NCI-H1417 (cell line): ENCODE data around the gene ANKS6.

Experiments
- DNase-seq, 3 experiments: peaks; one replicate each; lab custom pipeline; 2025; lab: John Stamatoyannopoulos, UW

Gene ANKS6

DNA sequence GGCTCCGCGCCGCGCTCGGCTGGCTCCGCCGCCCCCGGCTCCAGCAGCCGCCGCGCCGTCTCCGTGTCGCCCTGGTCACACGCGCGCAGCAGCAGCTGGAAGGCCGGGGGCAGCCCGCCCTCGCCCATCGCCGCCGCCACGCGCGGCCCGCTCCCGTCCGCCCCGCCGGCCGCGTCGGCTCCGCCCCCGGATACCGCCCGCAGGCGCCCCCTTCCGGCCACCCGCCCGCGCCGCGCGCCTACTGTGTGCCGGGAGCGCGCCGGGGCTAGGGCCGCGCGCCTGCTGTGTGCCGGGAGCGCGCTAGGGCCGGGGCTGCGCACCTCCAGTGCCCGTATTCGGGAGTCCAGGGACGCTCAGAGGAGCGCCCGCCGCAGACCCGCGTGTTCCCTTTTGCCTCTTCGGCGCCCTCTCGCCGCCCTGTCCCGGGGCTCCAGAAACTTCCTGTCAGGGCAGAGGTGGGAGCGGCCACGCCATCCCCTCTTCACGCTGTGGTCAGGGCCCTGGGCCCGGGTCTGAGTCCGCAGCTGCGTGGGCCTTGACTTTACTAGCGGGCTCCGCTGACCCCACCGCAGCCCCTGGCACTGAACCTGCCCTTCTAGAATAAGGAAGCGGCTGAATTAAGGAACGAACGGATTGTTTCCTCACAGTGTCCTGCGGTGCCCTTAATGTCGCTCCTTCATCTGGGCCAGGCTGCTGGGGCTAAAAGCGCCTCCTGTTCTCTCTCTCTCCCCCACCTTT is at the start of gene ANKS6:
TSS of gene ANKS6 (minus strand) at position 192 of the 738 bp plus-strand sequence. CDS start at position 128, 64 bp downstream.
- peak; percentile 0 to 79 (median 75) for DNase-seq

DNA sequence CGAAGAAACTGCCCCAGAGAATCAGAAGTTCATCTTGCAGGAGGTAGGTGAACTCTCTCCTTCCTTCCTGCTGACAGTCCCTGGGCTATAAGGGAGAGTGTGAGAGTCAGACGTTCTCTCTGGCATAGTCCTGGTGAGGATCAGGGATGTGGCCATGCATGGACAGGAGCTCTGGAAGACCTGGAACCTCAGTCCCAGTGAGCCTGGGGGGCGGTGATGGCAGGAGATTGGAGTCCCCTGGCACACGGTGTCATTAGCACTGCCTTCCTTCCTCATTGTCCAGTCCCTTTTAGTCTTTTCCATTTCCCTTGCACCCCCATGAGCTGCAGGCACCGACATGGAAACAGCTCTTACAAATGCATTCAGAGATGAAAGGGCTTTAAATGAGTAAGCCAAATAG is 49.7 kb upstream of the ANKS6 start:
- DNase-seq, result no peak

DNA sequence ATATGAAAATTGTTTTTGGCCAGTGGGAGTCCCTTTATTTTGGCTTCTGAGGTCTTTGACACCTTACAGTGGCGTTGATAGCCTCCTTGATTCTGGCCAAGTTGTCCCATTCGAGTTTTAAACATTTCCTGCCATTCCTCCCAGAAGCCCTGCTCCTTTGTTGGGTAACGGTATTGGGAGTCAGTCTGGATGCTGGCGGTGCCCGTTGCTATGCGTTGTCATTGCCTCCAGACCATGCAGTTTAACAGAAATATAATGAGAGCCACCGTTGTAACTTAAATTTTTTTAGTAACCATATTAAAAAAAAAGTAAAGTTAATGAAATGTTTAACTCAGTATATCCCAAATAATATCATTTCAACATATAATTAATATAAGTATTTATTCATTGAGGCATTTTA is 46.2 kb upstream of the ANKS6 start:
- no peak for DNase-seq

DNA sequence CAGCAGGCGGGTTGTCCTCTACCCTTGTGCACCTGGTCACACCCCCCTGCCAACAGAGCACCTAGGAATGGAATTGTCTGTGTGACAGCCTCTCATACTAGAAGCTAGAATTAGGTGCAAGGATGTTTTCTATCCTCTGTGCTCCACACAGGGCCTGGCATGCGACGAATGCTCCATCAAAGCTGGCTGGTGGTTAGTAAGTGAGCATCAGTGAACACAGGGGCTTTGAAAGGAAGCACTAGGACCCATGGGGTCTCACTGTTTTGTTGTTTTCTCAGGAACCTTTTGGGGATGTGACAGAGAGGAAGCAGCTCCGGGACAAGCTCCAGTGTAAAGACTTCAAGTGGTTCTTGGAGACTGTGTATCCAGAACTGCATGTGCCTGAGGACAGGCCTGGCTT is 43.4 kb upstream of the ANKS6 start:
- no peak for DNase-seq

DNA sequence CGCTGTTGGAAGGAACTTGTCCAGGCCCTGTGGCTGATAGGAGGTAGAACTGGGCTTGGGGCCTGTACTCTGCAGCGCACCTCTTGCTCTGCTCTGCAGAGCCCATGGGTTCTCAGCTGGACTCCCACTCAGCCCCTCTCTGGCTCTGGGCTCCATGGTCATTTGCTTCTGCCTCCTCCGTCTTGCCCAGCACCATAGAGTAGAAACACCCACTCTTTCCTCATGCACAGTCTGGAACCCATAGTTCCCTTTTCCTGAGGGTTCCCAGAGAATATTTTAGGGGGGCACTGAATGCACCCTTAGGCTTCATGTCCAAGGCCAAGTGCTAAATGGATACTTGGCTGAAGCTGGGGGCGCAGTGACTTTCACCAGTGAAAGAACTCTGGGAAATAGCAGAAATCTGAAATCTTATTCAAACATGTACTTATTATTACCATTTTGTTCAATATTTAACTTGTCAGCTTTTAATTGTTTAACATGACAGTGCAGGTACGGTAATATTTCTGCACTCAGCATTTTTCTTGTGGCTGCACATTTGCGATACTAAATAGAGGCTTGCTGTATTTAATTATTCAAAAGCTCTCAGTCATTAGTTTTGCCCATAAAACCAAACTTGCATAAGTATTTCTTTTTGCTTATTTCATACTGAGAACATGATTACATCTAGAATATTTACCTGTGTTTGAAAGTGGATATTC is 42.7 kb upstream of the ANKS6 start:
- DNase-seq, result no peak

DNA sequence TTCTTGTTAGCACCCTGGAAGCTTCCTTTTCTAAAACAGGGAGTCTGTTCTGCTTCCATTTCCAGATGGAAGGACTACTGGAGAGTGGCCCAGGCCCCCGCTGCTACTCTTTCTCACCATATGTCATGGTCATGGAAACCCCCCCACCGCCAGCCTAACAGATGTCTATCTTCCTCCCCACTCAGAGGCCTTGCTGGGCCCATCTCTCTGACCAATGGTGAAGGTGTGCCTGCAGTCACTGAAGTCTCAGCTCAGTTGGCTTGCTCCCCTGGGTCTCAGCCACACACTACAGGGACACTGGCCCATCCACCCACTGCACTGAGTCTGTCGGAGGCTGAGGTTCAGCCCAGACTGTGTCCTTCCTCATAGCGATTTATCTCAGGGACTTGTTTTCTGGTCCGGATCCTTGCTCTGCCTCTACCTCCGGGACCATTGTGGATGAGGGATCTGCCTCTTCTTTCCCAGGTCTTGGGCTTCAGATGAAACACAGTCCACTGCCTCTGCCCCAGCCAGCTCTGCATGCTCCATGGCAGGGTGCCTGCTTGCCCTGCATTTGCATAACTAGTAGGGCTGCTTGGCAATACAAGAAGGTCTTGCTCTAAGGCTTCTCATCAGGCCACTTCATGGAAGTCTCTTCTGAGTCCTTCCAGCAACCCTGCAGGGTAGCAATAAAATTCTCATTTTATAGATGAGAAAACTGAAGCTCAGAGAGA is 42.0 kb upstream of the ANKS6 start:
- DNase-seq, result no peak

DNA sequence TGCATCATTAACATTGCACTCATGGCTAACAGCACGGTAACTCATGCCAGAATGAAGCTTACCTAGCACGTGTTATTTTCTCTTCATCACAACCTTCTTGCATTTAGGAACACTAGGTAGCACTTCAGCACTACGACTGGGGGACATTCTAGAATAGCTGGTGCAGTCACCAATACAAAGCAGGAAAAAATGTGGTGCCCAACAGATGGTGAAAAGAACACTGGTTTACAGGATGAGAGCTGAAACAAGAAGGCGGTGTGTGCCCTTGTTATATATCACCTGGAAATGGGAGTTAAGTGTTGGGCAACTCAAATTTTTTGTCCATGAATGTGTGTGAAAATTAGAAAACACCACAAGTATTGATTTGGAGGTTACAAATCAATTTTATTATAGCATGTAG is 41.2 kb upstream of the ANKS6 start:
- DNase-seq, result no peak

DNA sequence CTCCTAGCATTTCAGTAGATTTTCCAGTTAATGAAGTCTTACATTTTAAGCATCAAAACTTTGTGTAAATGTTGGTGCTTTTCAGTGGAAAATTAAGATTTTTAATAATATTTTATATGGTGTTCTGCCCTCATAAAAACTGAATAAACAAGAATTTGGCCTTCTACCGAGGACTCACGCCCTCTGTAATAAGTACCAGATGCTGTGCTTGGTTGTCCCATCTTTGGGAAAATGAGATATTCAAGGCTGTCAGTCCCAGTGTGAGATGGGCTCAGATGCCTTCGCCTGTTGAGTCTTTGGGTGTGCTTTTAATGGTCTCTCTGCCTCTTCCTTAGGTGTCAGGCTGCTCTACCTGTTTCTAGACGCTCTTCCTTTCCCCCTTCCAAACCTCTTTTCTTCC is 39.9 kb upstream of the ANKS6 start:
- no peak for DNase-seq

DNA sequence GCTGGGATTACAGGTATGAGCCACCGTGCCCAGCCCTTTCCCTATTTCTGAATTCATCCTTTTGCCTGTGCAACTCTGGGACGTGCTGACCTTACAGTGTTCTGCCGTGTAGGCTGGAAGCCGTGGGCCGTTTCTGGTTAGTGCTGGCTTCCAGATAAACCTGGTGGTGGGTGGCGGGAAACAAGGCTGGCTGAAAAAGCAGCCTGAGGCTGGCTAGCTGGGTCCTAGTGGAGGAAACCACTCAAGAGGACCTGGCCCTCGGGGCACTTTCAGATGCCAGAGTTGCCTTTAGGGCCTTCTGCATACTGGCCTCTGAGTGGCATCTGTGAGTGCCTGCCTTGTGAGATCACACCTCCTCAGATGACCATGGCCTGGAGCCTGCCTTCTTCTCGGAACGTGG is 38.0 kb upstream of the ANKS6 start:
- no peak for DNase-seq

DNA sequence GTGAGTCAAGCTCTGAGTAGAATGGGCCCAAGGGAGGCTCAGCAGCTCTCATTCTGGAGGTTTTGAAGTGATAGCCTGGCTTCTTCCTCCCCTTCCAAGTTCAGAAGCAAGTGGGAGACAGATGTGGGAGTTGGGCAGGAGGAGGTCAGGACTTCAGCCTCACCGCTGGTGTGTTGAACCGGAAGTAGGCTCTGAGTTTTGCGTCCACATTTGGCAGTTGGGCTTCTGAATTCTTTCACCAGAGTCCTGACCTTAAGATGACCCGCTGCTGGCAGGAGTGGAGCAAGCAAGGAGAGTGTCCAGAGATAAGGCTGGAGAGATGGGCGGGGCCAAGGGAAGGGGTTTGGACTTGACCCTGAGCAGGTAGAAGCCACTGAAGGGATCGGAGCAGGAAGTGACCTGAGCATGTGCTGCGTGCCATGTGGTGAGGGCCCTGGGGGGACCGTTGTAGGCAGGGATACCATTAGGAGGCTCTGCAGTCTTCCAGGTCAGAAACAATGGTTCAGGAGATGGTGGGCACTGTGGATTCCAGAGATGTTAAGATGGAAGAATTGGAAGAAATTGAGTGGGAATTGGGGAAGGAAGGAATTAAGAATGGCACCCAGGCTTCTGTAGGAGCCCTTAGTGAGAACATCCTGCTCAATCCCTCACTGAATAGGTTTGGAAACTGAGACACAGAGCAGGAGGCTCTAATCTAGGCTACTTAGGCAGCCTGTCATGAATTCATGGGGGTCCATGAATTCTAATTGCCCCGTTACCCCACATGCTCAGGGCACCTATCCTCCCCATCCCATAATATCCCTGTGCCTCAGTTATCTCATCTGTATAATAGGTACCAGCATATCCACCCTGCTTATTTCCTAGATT is 37.0 kb upstream of the ANKS6 start:
- no peak for DNase-seq

DNA sequence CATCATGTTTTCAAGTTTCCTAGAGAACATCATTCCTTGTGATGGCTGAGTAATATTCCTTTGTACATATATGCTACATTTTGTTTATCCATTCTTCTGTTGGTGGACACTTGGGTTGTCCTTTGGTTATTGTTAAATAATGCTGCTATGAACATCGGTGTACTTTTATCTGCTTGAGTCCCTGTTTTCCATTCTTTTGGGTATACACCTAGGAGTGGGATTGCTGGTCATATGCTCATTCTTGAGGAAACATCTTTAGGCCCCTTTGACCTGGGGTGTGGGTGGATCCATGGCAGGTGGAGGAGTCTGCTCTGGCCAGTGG is 36.4 kb upstream of the ANKS6 start:
- no peak for DNase-seq

DNA sequence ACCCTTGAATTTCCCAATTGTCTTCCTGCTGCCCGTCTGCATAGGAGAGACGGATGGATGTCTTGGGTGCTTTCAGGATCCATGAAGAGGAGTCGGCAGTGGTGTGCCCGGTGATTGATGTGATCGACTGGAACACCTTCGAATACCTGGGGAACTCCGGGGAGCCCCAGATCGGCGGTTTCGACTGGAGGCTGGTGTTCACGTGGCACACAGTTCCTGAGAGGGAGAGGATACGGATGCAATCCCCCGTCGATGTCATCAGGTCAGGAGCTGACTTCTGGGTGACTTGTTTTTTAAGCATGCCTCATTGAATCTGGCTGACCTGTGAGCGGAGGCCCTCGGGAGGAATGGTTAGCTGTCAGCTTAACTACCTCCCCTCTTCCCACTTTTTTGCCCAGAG is 35.3 kb upstream of the ANKS6 start:
- no peak for DNase-seq

DNA sequence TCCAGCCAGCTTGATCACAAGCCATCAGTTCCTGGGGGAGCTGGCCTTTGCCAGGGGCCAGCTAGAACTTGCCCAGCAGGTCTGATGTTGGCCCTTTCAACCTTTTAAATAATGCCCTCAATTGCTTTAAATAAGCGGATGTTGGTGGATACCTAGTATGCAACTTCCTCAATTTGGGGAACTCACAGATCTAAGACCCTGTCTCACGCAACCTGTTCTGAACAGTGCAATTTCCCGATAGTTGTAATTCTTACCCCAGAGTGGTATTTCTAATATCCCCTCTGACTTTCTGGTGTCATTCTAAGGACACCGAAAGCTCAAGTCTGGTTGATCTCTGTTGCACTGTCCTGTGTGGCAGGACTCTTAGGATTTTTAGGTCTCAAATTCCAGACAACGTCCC is 34.2 kb upstream of the ANKS6 start:
- no peak for DNase-seq

DNA sequence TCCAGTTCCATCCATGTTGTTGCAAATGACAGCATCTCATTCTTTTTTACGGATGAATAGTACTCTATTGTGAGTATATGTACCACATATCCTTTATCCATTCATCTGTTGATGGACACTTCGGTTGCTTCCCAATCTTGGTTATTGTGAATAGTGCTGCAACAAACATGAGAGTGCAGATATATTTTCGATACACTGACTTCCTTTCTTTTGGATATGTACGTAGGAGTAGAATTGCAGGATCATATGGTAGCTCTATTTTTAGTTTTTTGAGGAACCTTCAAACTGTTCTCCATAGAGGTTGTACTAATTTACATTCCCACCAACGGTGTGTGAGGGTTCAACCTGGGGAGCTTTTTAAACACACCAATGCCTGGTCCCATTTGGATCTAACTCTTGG is 33.4 kb upstream of the ANKS6 start:
- no peak for DNase-seq

DNA sequence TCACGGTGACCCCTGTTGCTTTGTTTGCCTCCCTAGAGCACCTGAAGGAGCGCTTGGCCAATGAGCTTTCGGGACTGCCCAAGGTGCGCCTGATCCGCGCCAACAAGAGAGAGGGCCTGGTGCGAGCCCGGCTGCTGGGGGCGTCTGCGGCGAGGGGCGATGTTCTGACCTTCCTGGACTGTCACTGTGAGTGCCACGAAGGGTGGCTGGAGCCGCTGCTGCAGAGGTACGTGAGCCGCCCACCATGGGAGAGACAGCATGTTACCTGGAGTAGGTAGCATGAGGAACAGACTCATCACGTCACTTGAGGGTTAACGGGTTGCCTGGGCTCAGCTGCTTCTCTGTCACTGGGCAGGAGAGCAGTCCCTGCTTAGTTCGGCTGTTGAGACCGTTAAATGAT is 30.4 kb upstream of the ANKS6 start:
- DNase-seq, result no peak

DNA sequence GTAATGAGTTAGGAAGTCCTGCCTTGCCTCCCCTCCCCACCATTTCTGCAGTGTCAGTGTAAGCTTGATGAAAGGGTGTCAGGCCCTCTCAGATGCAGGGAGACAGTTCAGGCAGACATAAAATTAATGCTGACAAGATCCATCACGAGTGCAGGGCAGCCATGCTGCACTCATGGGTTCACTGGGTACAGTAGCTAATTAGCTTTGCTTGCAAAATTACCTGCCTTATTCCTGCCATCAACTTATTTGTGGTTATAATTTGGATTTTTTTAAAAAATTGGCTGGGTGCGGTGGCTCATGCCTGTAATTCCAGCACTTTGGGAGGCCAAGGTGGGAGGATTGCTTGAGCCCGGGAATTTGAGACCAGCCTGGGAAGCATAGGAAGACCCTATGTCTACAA is 29.1 kb upstream of the ANKS6 start:
- no peak for DNase-seq

DNA sequence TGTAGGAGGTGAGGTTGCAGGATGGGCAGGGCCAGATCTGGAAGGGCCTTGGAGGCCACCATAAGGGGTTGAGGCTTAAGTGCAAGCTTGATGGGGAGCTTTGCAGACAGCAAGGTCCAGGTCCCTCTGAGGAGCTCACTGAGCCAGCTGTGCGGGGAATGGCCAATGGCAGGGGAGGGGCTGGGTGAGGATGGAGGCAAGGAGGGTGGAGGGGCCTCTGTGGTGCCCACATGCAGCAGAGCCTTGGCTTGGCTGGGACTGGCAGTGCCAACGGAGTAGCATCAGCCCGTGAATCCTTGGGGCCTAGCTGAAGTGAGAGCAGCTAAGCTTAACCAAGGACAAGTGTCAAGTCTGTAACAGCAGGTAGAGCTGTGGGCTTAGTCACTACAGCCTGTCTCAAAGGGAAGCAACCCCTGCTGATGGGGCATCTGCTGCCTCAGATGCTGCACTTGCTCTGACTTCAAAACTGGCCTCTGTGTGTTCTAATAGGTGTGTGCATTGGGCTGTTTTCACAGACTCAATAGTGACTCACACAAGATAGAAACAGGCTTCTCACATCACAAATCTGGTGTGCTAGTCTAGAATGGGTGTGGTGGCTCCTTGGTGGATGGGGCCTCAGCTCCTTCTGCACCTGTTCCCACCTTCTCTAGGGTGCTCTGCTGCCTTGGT is 27.4 kb upstream of the ANKS6 start:
- DNase-seq, result no peak

DNA sequence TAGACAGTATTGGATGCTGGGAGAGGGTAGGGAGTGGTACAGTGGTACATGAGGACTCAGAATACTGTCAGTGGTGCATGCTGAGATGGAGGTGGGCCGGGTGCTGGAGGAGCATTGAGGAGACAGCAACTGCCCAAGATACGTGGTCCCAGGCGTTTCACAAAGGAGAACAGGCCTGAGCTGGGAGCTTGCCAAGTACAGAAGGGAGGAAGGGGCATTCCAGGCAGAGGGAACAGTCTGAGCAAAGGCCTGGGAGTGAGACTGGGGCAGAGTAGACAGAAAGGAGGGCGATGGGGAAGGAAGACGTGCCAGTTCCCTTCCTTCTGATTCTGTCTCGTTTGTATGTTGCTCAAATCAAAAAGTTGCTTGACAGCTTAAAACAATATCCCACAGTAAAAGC is 26.3 kb upstream of the ANKS6 start:
- no peak for DNase-seq

DNA sequence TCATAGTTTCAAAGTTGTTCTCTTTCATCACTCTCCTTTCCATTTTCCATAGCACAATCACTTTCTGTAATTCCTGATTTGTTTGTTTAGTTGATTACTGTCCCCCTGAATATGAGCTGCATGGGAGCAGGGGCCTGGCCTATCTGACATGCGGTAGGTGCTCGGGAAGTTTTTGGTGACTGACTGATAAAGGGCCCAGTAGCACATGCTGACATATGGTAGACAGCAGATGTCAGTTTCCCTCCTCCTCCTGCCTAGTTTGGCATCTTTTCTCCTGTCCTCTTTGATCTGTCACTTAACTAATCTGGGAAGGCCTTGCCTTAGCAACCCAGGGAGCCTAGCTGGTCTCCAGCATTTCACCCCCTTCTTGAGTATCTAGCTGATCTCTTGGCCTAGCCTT is 25.5 kb upstream of the ANKS6 start:
- no peak for DNase-seq

DNA sequence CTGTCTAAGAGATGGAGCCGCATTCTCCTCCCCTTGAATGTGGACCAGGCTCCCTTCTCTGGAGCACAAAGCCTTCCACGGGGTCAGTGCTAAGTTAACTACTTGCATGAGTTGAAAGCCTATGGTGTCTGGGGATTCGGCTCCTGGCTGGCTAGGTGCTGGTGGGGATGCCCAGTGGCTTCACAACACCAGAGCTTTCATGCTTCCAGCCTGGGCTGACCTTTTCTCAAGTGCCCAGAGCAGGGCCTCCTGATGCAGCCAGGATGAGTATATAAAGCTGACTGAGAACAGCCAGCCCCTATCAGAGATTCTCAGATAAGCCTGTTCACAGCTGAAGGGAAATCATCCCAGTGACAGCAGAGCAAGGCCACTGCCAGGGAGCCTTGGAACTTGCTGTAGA is 22.9 kb upstream of the ANKS6 start:
- no peak for DNase-seq

DNA sequence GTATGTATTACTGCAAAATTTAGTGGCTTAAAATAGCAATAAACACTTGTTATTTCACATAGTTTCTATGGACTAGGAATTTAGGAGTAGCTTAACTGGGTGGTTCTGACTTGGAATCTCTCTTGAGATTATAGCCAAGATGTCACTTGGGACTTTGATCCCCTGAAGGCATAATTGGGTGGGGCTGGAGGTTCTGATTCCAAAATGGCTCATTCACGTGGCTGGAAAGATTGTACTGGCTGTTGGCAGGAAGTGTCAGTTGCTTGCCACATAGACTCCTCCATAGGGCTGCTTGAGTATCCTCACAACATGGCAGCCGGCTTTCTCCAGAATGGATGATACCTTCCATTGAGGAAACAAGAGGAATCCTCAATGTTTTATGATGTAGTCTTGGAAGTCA is 22.4 kb upstream of the ANKS6 start:
- no peak for DNase-seq

DNA sequence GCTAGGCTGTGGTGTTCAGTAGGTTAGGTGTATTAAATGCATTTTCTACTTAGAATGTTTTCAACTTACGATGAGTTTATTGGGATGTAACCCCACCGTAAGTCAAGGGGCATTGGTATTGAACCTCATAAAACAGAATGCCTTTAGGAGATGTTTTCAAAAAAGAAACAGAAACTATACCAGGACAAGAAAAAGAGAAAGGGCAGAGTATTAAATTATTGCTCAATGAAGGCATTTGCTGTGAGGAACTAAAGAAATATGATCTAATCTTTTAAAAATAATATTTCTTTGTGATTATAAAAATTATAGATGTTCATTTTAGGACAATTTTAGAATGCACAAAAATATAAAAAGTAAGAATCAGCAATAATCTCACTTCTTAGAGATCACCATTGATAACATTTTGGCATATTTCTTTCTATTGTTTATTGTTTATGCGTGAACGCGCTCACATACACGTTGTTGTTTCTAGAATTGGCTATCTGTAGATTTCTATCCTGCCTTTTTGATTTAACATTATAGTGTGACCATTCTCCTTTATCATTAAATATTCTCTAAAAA is 19.1 kb upstream of the ANKS6 start:
- no peak for DNase-seq
